Gastrocnemius medialis (tissue), 4 donors: ENCODE measurements around the gene GTPBP2.

Experiments used
- POLR2A ChIP-seq, 2 donors: fragments of 450-650 bp; IDR thresholded peaks; one replicate each; pipeline ENCODE4 v1.6.1; 2017; ENCODE audit warnings: antibody characterized with exemption in 2 of 2, mild to moderate bottlenecking in 2 of 2, moderate library complexity in 2 of 2
- TF ChIP-seq, protein P1 (sequence below), 5 experiments: fragments of 450-650 bp in 3 of 5; fragments of 200-600 bp in 2 of 5; sonication (generic) in 2 of 5; IDR thresholded peaks in 4 of 5; conservative IDR thresholded peaks in 1 of 5; 1 replicate in 4 of 5; 2 replicates in 1 of 5; pipeline ENCODE4 v1.5.1; 2016 to 2019; ENCODE audit warnings: antibody characterized with exemption in 5 of 5, mild to moderate bottlenecking in 3 of 5, moderate library complexity in 3 of 5

DNA sequence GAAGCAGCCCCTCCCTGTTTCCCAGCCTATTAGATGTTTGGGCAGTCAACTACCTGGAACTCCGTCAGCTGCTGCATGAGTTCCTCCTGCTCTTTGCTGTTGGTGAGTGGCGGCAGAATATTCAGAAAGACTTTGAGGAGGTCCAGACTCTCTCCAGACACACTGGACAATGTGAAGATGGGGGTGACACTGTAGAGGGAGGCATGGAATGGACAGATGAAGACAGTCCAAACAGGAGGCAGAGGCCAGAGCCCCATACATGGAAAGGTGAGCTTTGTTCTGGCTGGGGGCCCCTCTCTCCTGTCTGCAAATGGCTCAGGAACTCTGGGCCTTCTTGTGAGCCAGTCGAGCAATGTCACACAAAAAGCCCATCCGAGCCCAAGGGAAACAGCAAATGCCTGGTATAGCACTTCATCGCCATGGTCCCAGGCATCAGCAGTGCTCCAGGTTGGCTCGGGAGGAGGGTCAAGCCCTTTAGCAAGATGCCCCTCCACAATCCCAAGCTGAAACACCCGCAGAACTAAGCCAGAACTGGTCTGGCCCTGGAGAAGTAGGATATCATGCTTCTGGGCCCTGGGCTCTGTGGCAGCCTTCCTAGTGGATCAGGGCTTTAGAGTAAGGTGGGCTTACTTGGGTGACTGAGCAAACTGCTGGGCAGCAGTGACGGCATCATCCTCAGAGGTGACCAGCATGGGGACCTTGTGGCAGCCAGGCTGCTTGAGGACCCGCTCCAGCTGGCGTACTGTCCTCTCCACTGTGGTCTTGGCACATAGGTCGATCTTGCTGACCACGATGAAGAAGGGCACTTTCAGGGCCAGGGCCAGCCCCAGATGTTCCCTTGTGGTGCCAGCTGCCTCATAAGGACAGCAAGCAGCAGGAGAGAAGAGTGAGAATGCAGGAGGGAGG lies 4.9 kb downstream of the GTPBP2 start:
- TF ChIP-seq, protein P1, sequence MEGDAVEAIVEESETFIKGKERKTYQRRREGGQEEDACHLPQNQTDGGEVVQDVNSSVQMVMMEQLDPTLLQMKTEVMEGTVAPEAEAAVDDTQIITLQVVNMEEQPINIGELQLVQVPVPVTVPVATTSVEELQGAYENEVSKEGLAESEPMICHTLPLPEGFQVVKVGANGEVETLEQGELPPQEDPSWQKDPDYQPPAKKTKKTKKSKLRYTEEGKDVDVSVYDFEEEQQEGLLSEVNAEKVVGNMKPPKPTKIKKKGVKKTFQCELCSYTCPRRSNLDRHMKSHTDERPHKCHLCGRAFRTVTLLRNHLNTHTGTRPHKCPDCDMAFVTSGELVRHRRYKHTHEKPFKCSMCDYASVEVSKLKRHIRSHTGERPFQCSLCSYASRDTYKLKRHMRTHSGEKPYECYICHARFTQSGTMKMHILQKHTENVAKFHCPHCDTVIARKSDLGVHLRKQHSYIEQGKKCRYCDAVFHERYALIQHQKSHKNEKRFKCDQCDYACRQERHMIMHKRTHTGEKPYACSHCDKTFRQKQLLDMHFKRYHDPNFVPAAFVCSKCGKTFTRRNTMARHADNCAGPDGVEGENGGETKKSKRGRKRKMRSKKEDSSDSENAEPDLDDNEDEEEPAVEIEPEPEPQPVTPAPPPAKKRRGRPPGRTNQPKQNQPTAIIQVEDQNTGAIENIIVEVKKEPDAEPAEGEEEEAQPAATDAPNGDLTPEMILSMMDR (IDR thresholded peaks at IDR 0.05 in 4 of 5, conservative IDR thresholded peaks at IDR 0.05 in 1 of 5): no peak
- TF ChIP-seq POLR2A (IDR thresholded peaks at IDR 0.05): no peak
